Right lobe of liver (tissue), 4 donors: ENCODE results near the gene CHRM2.

Source experiments
- POLR2A ChIP-seq: fragments of 450-650 bp; IDR thresholded peaks from one replicate; pipeline ENCODE4 v1.6.1; 2017; ENCODE audit warnings: antibody characterized with exemption, mild to moderate bottlenecking
- TF ChIP-seq, protein P1 (sequence below), 4 donors: fragments of 200-600 bp in 3 of 4; fragments of 450-650 bp in 1 of 4; IDR thresholded peaks; one replicate each; pipeline versions ENCODE4 v1.5.1 to v1.8.0; 2016 to 2022; ENCODE audit warnings: antibody characterized with exemption in 4 of 4, mild to moderate bottlenecking in 2 of 4
- donor health status: DM: no; HTN: no; CAD: no.
- donor health status: DM: no; HTN: no; CAD: no.
- donor health status: DM: no; HTN: yes; CAD: no.

DNA sequence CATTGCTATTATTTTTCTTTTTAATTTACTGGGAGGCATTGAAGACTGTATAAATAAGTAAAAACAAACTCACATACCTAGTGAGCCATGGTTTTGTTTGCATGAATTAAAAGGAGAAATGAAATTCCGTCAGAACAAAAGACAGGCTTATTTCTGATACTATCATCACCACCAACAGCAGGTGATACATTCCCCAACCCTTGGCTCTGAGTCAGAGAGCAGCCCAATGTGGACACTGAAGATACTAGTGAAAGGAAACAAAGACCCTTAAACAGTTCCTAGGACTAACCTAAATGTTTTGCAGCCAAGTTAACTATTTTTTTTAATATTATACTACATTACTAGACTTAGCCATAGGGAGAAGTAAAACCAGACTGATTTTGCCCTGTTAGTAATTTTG is 31.6 kb downstream of the CHRM2 start:
- no peak for TF ChIP-seq POLR2A
- TF ChIP-seq, protein P1, sequence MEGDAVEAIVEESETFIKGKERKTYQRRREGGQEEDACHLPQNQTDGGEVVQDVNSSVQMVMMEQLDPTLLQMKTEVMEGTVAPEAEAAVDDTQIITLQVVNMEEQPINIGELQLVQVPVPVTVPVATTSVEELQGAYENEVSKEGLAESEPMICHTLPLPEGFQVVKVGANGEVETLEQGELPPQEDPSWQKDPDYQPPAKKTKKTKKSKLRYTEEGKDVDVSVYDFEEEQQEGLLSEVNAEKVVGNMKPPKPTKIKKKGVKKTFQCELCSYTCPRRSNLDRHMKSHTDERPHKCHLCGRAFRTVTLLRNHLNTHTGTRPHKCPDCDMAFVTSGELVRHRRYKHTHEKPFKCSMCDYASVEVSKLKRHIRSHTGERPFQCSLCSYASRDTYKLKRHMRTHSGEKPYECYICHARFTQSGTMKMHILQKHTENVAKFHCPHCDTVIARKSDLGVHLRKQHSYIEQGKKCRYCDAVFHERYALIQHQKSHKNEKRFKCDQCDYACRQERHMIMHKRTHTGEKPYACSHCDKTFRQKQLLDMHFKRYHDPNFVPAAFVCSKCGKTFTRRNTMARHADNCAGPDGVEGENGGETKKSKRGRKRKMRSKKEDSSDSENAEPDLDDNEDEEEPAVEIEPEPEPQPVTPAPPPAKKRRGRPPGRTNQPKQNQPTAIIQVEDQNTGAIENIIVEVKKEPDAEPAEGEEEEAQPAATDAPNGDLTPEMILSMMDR (IDR thresholded peaks at IDR 0.05), result no peak
